Gastrocnemius medialis (tissue), 4 donors: Measurements from ENCODE around the gene MISP3.

Experiments used
- CTCF ChIP-seq, 5 experiments: fragments of 450-650 bp in 3 of 5; fragments of 200-600 bp in 2 of 5; sonication (generic) in 2 of 5; IDR thresholded peaks in 4 of 5; conservative IDR thresholded peaks in 1 of 5; 1 replicate in 4 of 5; 2 replicates in 1 of 5; pipeline ENCODE4 v1.5.1; 2016 to 2019; ENCODE audit warnings: antibody characterized with exemption in 5 of 5, mild to moderate bottlenecking in 3 of 5, moderate library complexity in 3 of 5
- POLR2A ChIP-seq, 2 donors: fragments of 450-650 bp; IDR thresholded peaks; one replicate each; pipeline ENCODE4 v1.6.1; 2017; ENCODE audit warnings: antibody characterized with exemption in 2 of 2, mild to moderate bottlenecking in 2 of 2, moderate library complexity in 2 of 2

- no peak for TF ChIP-seq CTCF (IDR thresholded peaks at IDR 0.05 in 4 of 5, conservative IDR thresholded peaks at IDR 0.05 in 1 of 5)
- TF ChIP-seq POLR2A (IDR thresholded peaks at IDR 0.05): no peak
Observed at GRCh38 chr19:14039181-14039580, 33.4 kb upstream of the MISP3 start.
